ENCODE measurements around the gene HMCN1. TPM values are rescaled to one million over a fixed set of nuclear protein-coding genes. Genes with fewer than 3 reads are reported as not detected.

Gene HMCN1
- total RNA-seq, 1 donor from 2014 or later = 80.0 TPM

- no peak for DNase-seq (ENCODE audit: low spot score)
- Mint-ChIP-seq H3K36me3 (ENCODE audit: low read depth) (peaks cover 3% of the 10 kb centered on the region), H3K27ac (ENCODE audit: unreplicated experiment) (peak overlapping the region; percentile 61), H3K4me3 (ENCODE audit: unreplicated experiment) (no peak overlapping the region), H3K27me3 (ENCODE audit: low read depth) (no peaks in the 10 kb centered on the region), H3K4me1 (ENCODE audit: low read depth) (peaks cover 39% of the 10 kb centered on the region), H3K9me3 (ENCODE audit: low read depth) (peaks cover 15% of the 10 kb centered on the region)
- no peak for TF ChIP-seq CTCF (IDR thresholded peaks at IDR 0.05)
These were observed 91.4 kb downstream of the HMCN1 start for GRCh38 chr1:185825556-185825955.

- Mint-ChIP-seq H3K9me3 (ENCODE audit: low read depth) (peaks cover 2% of the 10 kb centered on the region), H3K27ac (ENCODE audit: unreplicated experiment) (no peak overlapping the region), H3K36me3 (ENCODE audit: low read depth) (no peaks in the 10 kb centered on the region), H3K4me3 (ENCODE audit: unreplicated experiment) (no peak overlapping the region), H3K4me1 (ENCODE audit: low read depth) (peaks cover 23% of the 10 kb centered on the region), H3K27me3 (ENCODE audit: low read depth) (no peaks in the 10 kb centered on the region)
- DNase-seq (ENCODE audit: low spot score) = no peak
- TF ChIP-seq CTCF (IDR thresholded peaks at IDR 0.05) = no peak
These were observed 100.2 kb downstream of the HMCN1 start for GRCh38 chr1:185834371-185834905.

- no peaks in the 10 kb centered on the region for H3K36me3 Mint-ChIP-seq (ENCODE audit: low read depth)
- H3K9me3 Mint-ChIP-seq (ENCODE audit: low read depth) = no peaks in the 10 kb centered on the region
- H3K27ac Mint-ChIP-seq (ENCODE audit: unreplicated experiment) = no peak overlapping the region
- DNase-seq (ENCODE audit: low spot score) = no peak
- H3K4me3 Mint-ChIP-seq (ENCODE audit: unreplicated experiment) = no peak overlapping the region
- no peaks in the 10 kb centered on the region for H3K27me3 Mint-ChIP-seq (ENCODE audit: low read depth)
- peaks cover 25% of the 10 kb centered on the region for H3K4me1 Mint-ChIP-seq (ENCODE audit: low read depth)
- no peak for TF ChIP-seq CTCF (IDR thresholded peaks at IDR 0.05)
These were observed 101.0 kb downstream of the HMCN1 start for GRCh38 chr1:185835191-185835590.

- Mint-ChIP-seq H3K4me1 (ENCODE audit: low read depth) (peaks cover 28% of the 10 kb centered on the region), H3K36me3 (ENCODE audit: low read depth) (no peaks in the 10 kb centered on the region), H3K27me3 (ENCODE audit: low read depth) (no peaks in the 10 kb centered on the region), H3K27ac (ENCODE audit: unreplicated experiment) (no peak overlapping the region), H3K9me3 (ENCODE audit: low read depth) (no peaks in the 10 kb centered on the region), H3K4me3 (ENCODE audit: unreplicated experiment) (no peak overlapping the region)
- TF ChIP-seq CTCF (IDR thresholded peaks at IDR 0.05) = no peak
- no peak for DNase-seq (ENCODE audit: low spot score)
These were observed 103.5 kb downstream of the HMCN1 start for GRCh38 chr1:185837711-185838110.

GRCh38 chr1:185838111-185838510 lies 103.9 kb downstream of the HMCN1 start:
- Mint-ChIP-seq H3K9me3 (ENCODE audit: low read depth) (no peaks in the 10 kb centered on the region), H3K27ac (ENCODE audit: unreplicated experiment) (no peak overlapping the region), H3K4me3 (ENCODE audit: unreplicated experiment) (no peak overlapping the region), H3K36me3 (ENCODE audit: low read depth) (no peaks in the 10 kb centered on the region), H3K27me3 (ENCODE audit: low read depth) (no peaks in the 10 kb centered on the region), H3K4me1 (ENCODE audit: low read depth) (peaks cover 32% of the 10 kb centered on the region)
- no peak for TF ChIP-seq CTCF (IDR thresholded peaks at IDR 0.05)
- no peak for DNase-seq (ENCODE audit: low spot score)

Measured in chondrocyte (in vitro differentiated cells).